ENCODE results near the gene OSBP. TPM values are rescaled to one million over a fixed set of nuclear protein-coding genes. Genes with fewer than 3 reads are reported as not detected.

Gene OSBP
- total and polyA plus RNA-seq, 9 of the 15 experiments (the other 6 are each of a cell fraction or from before 2014, with no cell fraction given), result 11.7 to 49.0 (median 28.7) TPM

DNA sequence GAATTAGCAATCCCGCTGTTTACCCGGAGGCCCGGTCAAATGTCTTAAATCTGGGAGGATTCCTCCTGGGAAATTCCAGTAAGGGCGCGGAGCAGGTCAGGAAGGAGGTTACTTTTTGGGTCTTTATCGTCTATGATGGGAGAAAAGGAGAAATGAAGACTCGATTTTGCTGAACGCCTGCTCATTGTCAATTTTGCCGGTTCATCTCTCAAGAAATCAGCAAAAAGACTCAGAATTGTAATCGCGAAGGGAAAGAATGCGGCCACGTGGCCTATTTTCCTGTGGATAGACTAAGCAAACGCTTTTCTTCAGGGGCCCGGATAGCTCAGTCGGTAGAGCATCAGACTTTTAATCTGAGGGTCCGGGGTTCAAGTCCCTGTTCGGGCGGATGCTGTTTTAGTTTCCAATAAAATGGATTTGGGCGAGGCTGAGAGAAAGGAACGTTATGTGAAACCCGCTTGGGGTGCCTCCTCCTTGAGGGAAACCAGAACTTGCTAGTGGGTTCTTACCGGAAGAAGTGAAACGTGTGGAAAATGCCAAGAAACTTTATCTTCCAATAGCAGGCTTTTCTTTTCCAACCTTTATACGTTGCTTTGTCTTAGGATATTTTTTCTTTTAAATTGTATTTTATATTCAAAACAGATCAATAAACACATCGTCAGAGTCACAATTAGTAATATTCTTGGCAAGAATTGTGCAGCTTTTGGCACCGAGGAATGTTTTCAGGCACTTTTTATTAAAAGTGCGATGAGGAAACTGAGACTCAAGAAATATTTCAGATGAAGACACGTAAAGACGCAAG, 59.3 kb downstream of the OSBP start (continued):
- TF ChIP-seq, protein P1, sequence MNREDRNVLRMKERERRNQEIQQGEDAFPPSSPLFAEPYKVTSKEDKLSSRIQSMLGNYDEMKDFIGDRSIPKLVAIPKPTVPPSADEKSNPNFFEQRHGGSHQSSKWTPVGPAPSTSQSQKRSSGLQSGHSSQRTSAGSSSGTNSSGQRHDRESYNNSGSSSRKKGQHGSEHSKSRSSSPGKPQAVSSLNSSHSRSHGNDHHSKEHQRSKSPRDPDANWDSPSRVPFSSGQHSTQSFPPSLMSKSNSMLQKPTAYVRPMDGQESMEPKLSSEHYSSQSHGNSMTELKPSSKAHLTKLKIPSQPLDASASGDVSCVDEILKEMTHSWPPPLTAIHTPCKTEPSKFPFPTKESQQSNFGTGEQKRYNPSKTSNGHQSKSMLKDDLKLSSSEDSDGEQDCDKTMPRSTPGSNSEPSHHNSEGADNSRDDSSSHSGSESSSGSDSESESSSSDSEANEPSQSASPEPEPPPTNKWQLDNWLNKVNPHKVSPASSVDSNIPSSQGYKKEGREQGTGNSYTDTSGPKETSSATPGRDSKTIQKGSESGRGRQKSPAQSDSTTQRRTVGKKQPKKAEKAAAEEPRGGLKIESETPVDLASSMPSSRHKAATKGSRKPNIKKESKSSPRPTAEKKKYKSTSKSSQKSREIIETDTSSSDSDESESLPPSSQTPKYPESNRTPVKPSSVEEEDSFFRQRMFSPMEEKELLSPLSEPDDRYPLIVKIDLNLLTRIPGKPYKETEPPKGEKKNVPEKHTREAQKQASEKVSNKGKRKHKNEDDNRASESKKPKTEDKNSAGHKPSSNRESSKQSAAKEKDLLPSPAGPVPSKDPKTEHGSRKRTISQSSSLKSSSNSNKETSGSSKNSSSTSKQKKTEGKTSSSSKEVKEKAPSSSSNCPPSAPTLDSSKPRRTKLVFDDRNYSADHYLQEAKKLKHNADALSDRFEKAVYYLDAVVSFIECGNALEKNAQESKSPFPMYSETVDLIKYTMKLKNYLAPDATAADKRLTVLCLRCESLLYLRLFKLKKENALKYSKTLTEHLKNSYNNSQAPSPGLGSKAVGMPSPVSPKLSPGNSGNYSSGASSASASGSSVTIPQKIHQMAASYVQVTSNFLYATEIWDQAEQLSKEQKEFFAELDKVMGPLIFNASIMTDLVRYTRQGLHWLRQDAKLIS (CRISPR knock-in tag; IDR thresholded peaks at IDR 0.05), result no peak
- no peak for TF ChIP-seq GABPB2 (CRISPR knock-in tag; conservative IDR thresholded peaks at IDR 0.05)
- TF ChIP-seq, protein P2, sequence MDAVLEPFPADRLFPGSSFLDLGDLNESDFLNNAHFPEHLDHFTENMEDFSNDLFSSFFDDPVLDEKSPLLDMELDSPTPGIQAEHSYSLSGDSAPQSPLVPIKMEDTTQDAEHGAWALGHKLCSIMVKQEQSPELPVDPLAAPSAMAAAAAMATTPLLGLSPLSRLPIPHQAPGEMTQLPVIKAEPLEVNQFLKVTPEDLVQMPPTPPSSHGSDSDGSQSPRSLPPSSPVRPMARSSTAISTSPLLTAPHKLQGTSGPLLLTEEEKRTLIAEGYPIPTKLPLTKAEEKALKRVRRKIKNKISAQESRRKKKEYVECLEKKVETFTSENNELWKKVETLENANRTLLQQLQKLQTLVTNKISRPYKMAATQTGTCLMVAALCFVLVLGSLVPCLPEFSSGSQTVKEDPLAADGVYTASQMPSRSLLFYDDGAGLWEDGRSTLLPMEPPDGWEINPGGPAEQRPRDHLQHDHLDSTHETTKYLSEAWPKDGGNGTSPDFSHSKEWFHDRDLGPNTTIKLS (IDR thresholded peaks at IDR 0.05; ENCODE audit: borderline replicate concordance, low read depth), result peak; percentile 85
- TF ChIP-seq, protein P3, sequence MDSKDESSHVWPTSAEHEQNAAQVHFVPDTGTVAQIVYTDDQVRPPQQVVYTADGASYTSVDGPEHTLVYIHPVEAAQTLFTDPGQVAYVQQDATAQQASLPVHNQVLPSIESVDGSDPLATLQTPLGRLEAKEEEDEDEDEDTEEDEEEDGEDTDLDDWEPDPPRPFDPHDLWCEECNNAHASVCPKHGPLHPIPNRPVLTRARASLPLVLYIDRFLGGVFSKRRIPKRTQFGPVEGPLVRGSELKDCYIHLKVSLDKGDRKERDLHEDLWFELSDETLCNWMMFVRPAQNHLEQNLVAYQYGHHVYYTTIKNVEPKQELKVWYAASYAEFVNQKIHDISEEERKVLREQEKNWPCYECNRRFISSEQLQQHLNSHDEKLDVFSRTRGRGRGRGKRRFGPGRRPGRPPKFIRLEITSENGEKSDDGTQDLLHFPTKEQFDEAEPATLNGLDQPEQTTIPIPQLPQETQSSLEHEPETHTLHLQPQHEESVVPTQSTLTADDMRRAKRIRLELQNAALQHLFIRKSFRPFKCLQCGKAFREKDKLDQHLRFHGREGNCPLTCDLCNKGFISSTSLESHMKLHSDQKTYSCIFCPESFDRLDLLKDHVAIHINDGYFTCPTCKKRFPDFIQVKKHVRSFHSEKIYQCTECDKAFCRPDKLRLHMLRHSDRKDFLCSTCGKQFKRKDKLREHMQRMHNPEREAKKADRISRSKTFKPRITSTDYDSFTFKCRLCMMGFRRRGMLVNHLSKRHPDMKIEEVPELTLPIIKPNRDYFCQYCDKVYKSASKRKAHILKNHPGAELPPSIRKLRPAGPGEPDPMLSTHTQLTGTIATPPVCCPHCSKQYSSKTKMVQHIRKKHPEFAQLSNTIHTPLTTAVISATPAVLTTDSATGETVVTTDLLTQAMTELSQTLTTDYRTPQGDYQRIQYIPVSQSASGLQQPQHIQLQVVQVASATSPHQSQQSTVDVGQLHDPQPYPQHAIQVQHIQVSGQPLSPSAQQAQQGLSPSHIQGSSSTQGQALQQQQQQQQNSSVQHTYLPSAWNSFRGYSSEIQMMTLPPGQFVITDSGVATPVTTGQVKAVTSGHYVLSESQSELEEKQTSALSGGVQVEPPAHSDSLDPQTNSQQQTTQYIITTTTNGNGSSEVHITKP (IDR thresholded peaks at IDR 0.05; ENCODE audit: partially characterized antibody), result no peak
- peak; percentile 86 for TF ChIP-seq POLR3A (IDR thresholded peaks at IDR 0.05; ENCODE audit: borderline replicate concordance, extremely low read depth, insufficient read depth, insufficient read length)
- TF ChIP-seq, protein P4, sequence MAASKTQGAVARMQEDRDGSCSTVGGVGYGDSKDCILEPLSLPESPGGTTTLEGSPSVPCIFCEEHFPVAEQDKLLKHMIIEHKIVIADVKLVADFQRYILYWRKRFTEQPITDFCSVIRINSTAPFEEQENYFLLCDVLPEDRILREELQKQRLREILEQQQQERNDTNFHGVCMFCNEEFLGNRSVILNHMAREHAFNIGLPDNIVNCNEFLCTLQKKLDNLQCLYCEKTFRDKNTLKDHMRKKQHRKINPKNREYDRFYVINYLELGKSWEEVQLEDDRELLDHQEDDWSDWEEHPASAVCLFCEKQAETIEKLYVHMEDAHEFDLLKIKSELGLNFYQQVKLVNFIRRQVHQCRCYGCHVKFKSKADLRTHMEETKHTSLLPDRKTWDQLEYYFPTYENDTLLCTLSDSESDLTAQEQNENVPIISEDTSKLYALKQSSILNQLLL (CRISPR knock-in tag; IDR thresholded peaks at IDR 0.05; ENCODE audit: borderline replicate concordance), result no peak
- TF ChIP-seq, protein P5, sequence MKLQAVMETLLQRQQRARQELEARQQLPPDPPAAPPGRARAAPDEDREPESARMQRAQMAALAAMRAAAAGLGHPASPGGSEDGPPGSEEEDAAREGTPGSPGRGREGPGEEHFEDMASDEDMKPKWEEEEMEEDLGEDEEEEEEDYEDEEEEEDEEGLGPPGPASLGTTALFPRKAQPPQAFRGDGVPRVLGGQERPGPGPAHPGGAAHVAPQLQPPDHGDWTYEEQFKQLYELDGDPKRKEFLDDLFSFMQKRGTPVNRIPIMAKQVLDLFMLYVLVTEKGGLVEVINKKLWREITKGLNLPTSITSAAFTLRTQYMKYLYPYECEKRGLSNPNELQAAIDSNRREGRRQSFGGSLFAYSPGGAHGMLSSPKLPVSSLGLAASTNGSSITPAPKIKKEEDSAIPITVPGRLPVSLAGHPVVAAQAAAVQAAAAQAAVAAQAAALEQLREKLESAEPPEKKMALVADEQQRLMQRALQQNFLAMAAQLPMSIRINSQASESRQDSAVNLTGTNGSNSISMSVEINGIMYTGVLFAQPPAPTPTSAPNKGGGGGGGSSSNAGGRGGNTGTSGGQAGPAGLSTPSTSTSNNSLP (IDR thresholded peaks at IDR 0.05; ENCODE audit: borderline replicate concordance, low read depth, low read length), result peak; percentile 89; the same call in 1 of the 2 replicates
- TF ChIP-seq NCOA4 (IDR thresholded peaks at IDR 0.05; ENCODE audit: partially characterized antibody), result no peak
- TF ChIP-seq, protein P6, sequence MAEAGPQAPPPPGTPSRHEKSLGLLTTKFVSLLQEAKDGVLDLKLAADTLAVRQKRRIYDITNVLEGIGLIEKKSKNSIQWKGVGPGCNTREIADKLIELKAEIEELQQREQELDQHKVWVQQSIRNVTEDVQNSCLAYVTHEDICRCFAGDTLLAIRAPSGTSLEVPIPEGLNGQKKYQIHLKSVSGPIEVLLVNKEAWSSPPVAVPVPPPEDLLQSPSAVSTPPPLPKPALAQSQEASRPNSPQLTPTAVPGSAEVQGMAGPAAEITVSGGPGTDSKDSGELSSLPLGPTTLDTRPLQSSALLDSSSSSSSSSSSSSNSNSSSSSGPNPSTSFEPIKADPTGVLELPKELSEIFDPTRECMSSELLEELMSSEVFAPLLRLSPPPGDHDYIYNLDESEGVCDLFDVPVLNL (CRISPR knock-in tag; IDR thresholded peaks at IDR 0.05; ENCODE audit: low read depth), result no peak

Measured in K562 (cell line).